GM23248 (cell line): Measurements from ENCODE around the gene NUTM2B. TPM values are rescaled to one million over a fixed set of nuclear protein-coding genes. Genes with fewer than 3 reads are reported as not detected.
"Not testable (repeated sequence)": the region's sequence is repeated elsewhere in the genome, so short reads cannot be mapped to it uniquely, and the experiment has no call there.

Experiments used
- DNase-seq: peaks from one replicate; pipeline ENCODE4 v3.0.0-alpha.2; 2015
- H2AFZ ChIP-seq: fragments of 200-600 bp; sonication (generic); 2 replicates; pipeline ENCODE4 v1.6.1; 2016; ENCODE audit warnings: antibody characterized with exemption
- H3F3A ChIP-seq: fragments of 200-600 bp; sonication (generic); 2 replicates; pipeline ENCODE4 v1.6.1; 2016; ENCODE audit warnings: mild to moderate bottlenecking, antibody characterized with exemption, mixed run types; ENCODE audit not compliant: insufficient read depth
- H3K27ac ChIP-seq: fragments of 200-600 bp; sonication (generic); 2 replicates; pipeline ENCODE4 v1.5.1; 2016; ENCODE audit warnings: mild to moderate bottlenecking
- H3K27me3 ChIP-seq: fragments of 200-600 bp; sonication (generic); replicated peaks from 2 replicates; pipeline ENCODE4 v1.6.1; 2016; ENCODE audit warnings: mild to moderate bottlenecking; ENCODE audit not compliant: insufficient read depth
- H3K36me3 ChIP-seq: fragments of 200-600 bp; sonication (generic); 2 replicates; pipeline ENCODE4 v1.6.1; 2016; ENCODE audit warnings: low read depth, mild to moderate bottlenecking
- H3K4me1 ChIP-seq: fragments of 200-600 bp; sonication (generic); 2 replicates; pipeline ENCODE4 v1.6.1; 2016; ENCODE audit warnings: mild to moderate bottlenecking; ENCODE audit not compliant: insufficient read depth
- H3K4me2 ChIP-seq: fragments of 200-600 bp; sonication (generic); one replicate; pipeline ENCODE4 v1.6.1; 2016; ENCODE audit warnings: mild to moderate bottlenecking; ENCODE audit not compliant: unreplicated experiment
- H3K4me3 ChIP-seq: fragments of 200-600 bp; sonication (generic); 2 replicates; pipeline ENCODE4 v1.5.1; 2016; ENCODE audit warnings: mild to moderate bottlenecking
- H3K79me2 ChIP-seq: fragments of 200-600 bp; sonication (generic); 2 replicates; pipeline ENCODE4 v1.6.1; 2016; ENCODE audit warnings: mild to moderate bottlenecking; ENCODE audit not compliant: insufficient read depth
- H3K9ac ChIP-seq: fragments of 200-600 bp; sonication (generic); 2 replicates; pipeline ENCODE4 v1.6.1; 2016; ENCODE audit warnings: mild to moderate bottlenecking
- H3K9me2 ChIP-seq: fragments of 200-600 bp; sonication (generic); 2 replicates; pipeline ENCODE4 v1.6.1; 2016; ENCODE audit warnings: mixed run types, mild to moderate bottlenecking, moderate library complexity; ENCODE audit not compliant: insufficient read depth
- H3K9me3 ChIP-seq: fragments of 200-600 bp; sonication (generic); one replicate; pipeline ENCODE4 v1.6.1; 2017; ENCODE audit warnings: low read depth
- H4K20me1 ChIP-seq: fragments of 200-600 bp; sonication (generic); 2 replicates; pipeline ENCODE4 v1.6.0; 2016; ENCODE audit not compliant: insufficient read depth
- WGBS, 2 experiments: methylation state at CpG; one replicate each; pipeline ENCODE4 v1.1.6; 2015 to 2017; ENCODE audit warnings: low lambda C conversion rate in 2 of 2, low coverage in 1 of 2; ENCODE audit errors: missing lambda C conversion rate in 2 of 2; 5-methylcytosine and 5-hydroxymethylcytosine counted together
- in situ Hi-C: fragments of 300-500 bp; cut with MboI; formaldehyde crosslinking; loops from 2 replicates; pipeline ENCODE4 v1.15.0; 2020
- polyA plus RNA-seq: library from polyadenylated mRNA; unstranded; fragments of >200 nt; fragmentation: Nextera tagmentation; extraction: Ambion mirVana; gene quantifications from 2 replicates; pipeline ENCODE4 v1.2.1, GENCODE V29; 2016
- total RNA-seq: library from RNA; depleted of rRNA; stranded (reverse); fragments of >200 nt; shearing (Covaris generic); gene quantifications from 2 replicates; pipeline ENCODE4 v1.2.3, GENCODE V29; 2014; rRNA removed

NUTM2B gene
- total and polyA plus RNA-seq, 2 experiments from 2014 or later = 0.76 TPM; not detected in 1

DNA sequence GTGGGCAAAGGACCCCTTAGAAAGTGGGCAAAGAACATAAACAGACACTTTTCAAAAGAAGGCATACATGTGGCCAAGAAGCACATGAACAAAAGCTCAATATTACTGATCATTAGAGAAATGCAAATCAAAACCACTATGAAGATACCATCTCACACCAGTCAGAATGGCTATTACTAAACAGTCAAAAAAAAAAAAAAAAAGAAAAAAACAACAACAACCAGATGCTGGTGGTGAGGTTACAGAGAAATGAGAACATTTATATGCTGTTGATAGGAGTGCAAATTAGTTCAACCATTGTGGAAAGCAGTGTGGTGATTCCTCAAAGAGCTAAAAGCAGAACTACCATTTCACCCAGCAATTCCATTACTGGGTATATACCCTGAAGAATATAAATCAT is 50.6 kb downstream of the NUTM2B start:
- H3F3A ChIP-seq, H3K27ac ChIP-seq, H2AFZ ChIP-seq, DNase-seq, H3K9me2 ChIP-seq, H3K4me1 ChIP-seq, H3K4me3 ChIP-seq, H3K36me3 ChIP-seq, H3K27me3 ChIP-seq, in situ Hi-C loops, H3K9ac ChIP-seq, H3K9me3 ChIP-seq, H3K4me2 ChIP-seq, H4K20me1 ChIP-seq: not testable (repeated sequence)
- peaks cover 12% of the 10 kb centered on the region for H3K79me2 ChIP-seq

DNA sequence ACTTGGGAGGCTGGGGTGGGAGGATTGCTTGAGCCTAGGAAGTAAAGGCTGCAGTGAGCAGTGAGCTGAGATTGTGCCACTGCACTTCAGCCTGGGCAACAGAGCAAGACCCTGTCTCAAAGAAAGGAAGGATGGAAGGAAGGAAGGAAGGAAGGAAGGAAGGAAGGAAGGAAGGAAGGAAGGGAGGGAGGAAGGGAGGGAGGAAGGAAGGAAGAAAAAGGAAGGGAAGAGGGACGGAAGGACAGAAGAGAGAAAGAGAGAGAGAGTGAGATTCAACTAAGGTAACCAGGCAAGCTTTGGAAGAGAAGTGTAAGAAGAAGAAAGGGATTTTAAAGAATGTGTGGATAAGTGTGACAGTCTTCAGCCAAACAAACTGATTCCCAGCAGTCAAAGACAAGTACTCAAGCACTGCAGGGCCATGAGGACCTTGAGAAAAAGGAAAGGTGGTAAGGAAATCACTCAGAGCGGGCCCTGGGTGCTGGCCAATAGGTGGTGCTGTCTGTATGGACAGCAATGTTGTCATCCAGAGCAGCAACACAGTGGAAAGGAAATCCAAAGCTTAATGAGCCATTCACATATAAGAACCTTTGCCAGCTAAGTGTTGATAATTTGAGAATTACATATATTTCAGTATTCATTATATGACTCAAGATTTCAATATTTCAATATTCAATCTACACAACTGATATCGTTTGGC is 55.4 kb downstream of the NUTM2B start:
- H3K79me2 ChIP-seq, H3F3A ChIP-seq, H4K20me1 ChIP-seq, H3K27me3 ChIP-seq, H3K36me3 ChIP-seq, H3K9me2 ChIP-seq, H2AFZ ChIP-seq, H3K9me3 ChIP-seq, H3K4me1 ChIP-seq, H3K4me3 ChIP-seq, in situ Hi-C loops, H3K4me2 ChIP-seq, H3K9ac ChIP-seq, H3K27ac ChIP-seq: not testable (repeated sequence)
- WGBS, 2 experiments = 4 to 40% methylated on average over 2 to 3 of the region's 3 CpGs
- peak; percentile 21 for DNase-seq

Other genes starting within 250 kb of the NUTM2B start
- 0.63 and 0.65 TPM in 2 replicates for gene EIF5AL1, start 190.7 kb upstream of the NUTM2B start, total RNA-seq
- gene EIF5AL1, start 190.7 kb upstream of the NUTM2B start, polyA plus RNA-seq = 5.9 and 6.1 TPM in 2 replicates
- not detected in 2 replicates for gene SFTPA2, start 142.8 kb upstream of the NUTM2B start, total RNA-seq
- not detected in 2 replicates for gene SFTPA2, start 142.8 kb upstream of the NUTM2B start, polyA plus RNA-seq
- not detected in 2 replicates for gene SFTPA1, start 92.3 kb upstream of the NUTM2B start, total RNA-seq
- not detected in 2 replicates for gene SFTPA1, start 92.3 kb upstream of the NUTM2B start, polyA plus RNA-seq
- not detected in 2 replicates for gene NUTM2E, start 123.5 kb downstream of the NUTM2B start, total RNA-seq
- gene NUTM2E, start 123.5 kb downstream of the NUTM2B start, polyA plus RNA-seq = not detected in 2 replicates
- gene SFTPD, start 245.9 kb downstream of the NUTM2B start, total RNA-seq = not detected in 2 replicates
- 0.24 and 0.46 TPM in 2 replicates for gene SFTPD, start 245.9 kb downstream of the NUTM2B start, polyA plus RNA-seq